ENCODE data around the gene GID8. TPM values are rescaled to one million over a fixed set of nuclear protein-coding genes. Genes with fewer than 3 reads are reported as not detected.
"Not testable (repeated sequence)": the region's sequence is repeated elsewhere in the genome, so short reads cannot be mapped to it uniquely, and the experiment has no call there.

The GID8 gene
- total RNA-seq, 2 experiments from 2014 or later = 29.8 to 36.8 TPM

- no peaks in the 10 kb centered on the region for H3K27me3 Mint-ChIP-seq
- ATAC-seq (peak; percentile 66), DNase-seq (peak; percentile 90)
- peak overlapping the region; percentile 93 for H3K27ac Mint-ChIP-seq
- H3K36me3 Mint-ChIP-seq = peaks cover 16% of the 10 kb centered on the region
- H3K4me3 Mint-ChIP-seq = peak overlapping the region; percentile 74
- CTCF ChIA-PET = interaction anchor here (1.3 to 18.3 kb wide), 5 partner anchors 9 to 54 kb away, joined by 3 to 268 read pairs (median 7); partner anchors contain the start of gene GID8
- peaks cover 80% of the 10 kb centered on the region for H3K4me1 Mint-ChIP-seq
- no peaks in the 10 kb centered on the region for H3K9me3 Mint-ChIP-seq (ENCODE audit: low read depth)
These were observed 19.1 kb upstream of the GID8 start for GRCh38 chr20:62918831-62919230.

- Mint-ChIP-seq H3K4me3 (peak overlapping the region; percentile 74), H3K9me3 (ENCODE audit: low read depth) (no peaks in the 10 kb centered on the region), H3K27ac (peak overlapping the region; percentile 93), H3K27me3 (no peaks in the 10 kb centered on the region), H3K36me3 (peaks cover 14% of the 10 kb centered on the region), H3K4me1 (peaks cover 84% of the 10 kb centered on the region)
- DNase-seq = no peak
- no peak for ATAC-seq
- CTCF ChIA-PET = interaction anchor here (0.7 to 18.3 kb wide), 9 partner anchors 8 to 183 kb away, joined by 3 to 268 read pairs (median 3); partner anchors contain the start of genes GID8, SLC17A9 and TCFL5
These were observed 17.8 kb upstream of the GID8 start for GRCh38 chr20:62920039-62920645.

GRCh38 chr20:62921119-62921687, 16.7 kb upstream of the GID8 start:
- Mint-ChIP-seq H3K27ac (peak overlapping the region; percentile 89), H3K36me3 (peaks cover 16% of the 10 kb centered on the region), H3K27me3 (no peaks in the 10 kb centered on the region), H3K4me1 (peaks cover 75% of the 10 kb centered on the region), H3K4me3 (peak overlapping the region; percentile 56), H3K9me3 (ENCODE audit: low read depth) (no peaks in the 10 kb centered on the region)
- DNase-seq (peak; percentile 82), ATAC-seq (peak; percentile 57)
- CTCF ChIA-PET = interaction anchor here (0.9 to 18.3 kb wide), 8 partner anchors 9 to 113 kb away, joined by 3 to 268 read pairs (median 4); partner anchors contain the start of genes GID8, SLC17A9 and TCFL5

GRCh38 chr20:62922451-62922921, 15.5 kb upstream of the GID8 start:
- H3K36me3 Mint-ChIP-seq = peaks cover 12% of the 10 kb centered on the region
- peak; percentile 83 for DNase-seq

GRCh38 chr20:62923059-62923668, 14.8 kb upstream of the GID8 start:
- not testable (repeated sequence) for DNase-seq; H3K36me3 Mint-ChIP-seq; ATAC-seq; H3K27me3 Mint-ChIP-seq; H3K9me3 Mint-ChIP-seq (ENCODE audit: low read depth)
- H3K4me3 Mint-ChIP-seq = peak overlapping the region; percentile 88
- CTCF ChIA-PET = interaction anchor here (6.7 to 18.3 kb wide), 2 partner anchors 13 to 19 kb away, joined by 53 to 268 read pairs; partner anchors contain the start of gene GID8
- H3K27ac Mint-ChIP-seq = peak overlapping the region; percentile 94
- H3K4me1 Mint-ChIP-seq = peaks cover 72% of the 10 kb centered on the region

More at GRCh38 chr20:62922451-62922921, 15.5 kb upstream of the GID8 start:
- CTCF ChIA-PET = interaction anchor here (6.7 to 18.3 kb wide), 2 partner anchors 14 to 19 kb away, joined by 53 to 268 read pairs; partner anchors contain the start of gene GID8
- Mint-ChIP-seq H3K27me3 (no peaks in the 10 kb centered on the region), H3K4me3 (peak overlapping the region; percentile 88), H3K9me3 (ENCODE audit: low read depth) (no peaks in the 10 kb centered on the region), H3K27ac (peak overlapping the region; percentile 94), H3K4me1 (peaks cover 72% of the 10 kb centered on the region)
- ATAC-seq = peak; percentile 11

GRCh38 chr20:62923669-62924441, 14.1 kb upstream of the GID8 start:
- CTCF ChIA-PET = interaction anchor here (1.5 to 18.3 kb wide), 4 partner anchors 13 to 86 kb away, joined by 4 to 268 read pairs (median 28); partner anchors contain the start of gene GID8
- Mint-ChIP-seq H3K36me3 (peaks cover 9% of the 10 kb centered on the region), H3K27ac (peak overlapping the region; percentile 94), H3K27me3 (no peaks in the 10 kb centered on the region), H3K4me1 (peaks cover 72% of the 10 kb centered on the region), H3K9me3 (ENCODE audit: low read depth) (no peaks in the 10 kb centered on the region), H3K4me3 (peak overlapping the region; percentile 88)
- no peak for DNase-seq
- ATAC-seq = no peak

- ATAC-seq (no peak), DNase-seq (peak; percentile 65)
- peak overlapping the region; percentile 88 for H3K4me3 Mint-ChIP-seq
- no peaks in the 10 kb centered on the region for H3K27me3 Mint-ChIP-seq
- H3K9me3 Mint-ChIP-seq (ENCODE audit: low read depth) = no peaks in the 10 kb centered on the region
- CTCF ChIA-PET = interaction anchor here (0.6 to 18.3 kb wide), 5 partner anchors 11 to 85 kb away, joined by 3 to 268 read pairs (median 4); partner anchors contain the start of gene GID8
- peaks cover 68% of the 10 kb centered on the region for H3K4me1 Mint-ChIP-seq
- H3K27ac Mint-ChIP-seq = peak overlapping the region; percentile 94
- H3K36me3 Mint-ChIP-seq = peaks cover 9% of the 10 kb centered on the region
These were observed 13.4 kb upstream of the GID8 start for GRCh38 chr20:62924442-62925075.

GRCh38 chr20:62925076-62925419, 12.9 kb upstream of the GID8 start:
- H3K27me3 Mint-ChIP-seq = no peaks in the 10 kb centered on the region
- peaks cover 11% of the 10 kb centered on the region for H3K36me3 Mint-ChIP-seq
- ATAC-seq (no peak), DNase-seq (no peak)
- no peaks in the 10 kb centered on the region for H3K9me3 Mint-ChIP-seq (ENCODE audit: low read depth)
- peak overlapping the region; percentile 88 for H3K4me3 Mint-ChIP-seq
- CTCF ChIA-PET = interaction anchor here (0.6 to 18.3 kb wide), 5 partner anchors 11 to 84 kb away, joined by 3 to 268 read pairs (median 4); partner anchors contain the start of gene GID8
- H3K4me1 Mint-ChIP-seq = peaks cover 67% of the 10 kb centered on the region
- H3K27ac Mint-ChIP-seq = peak overlapping the region; percentile 94

- ATAC-seq (peak; percentile 4), DNase-seq (peak; percentile 70)
- Mint-ChIP-seq H3K27me3 (no peaks in the 10 kb centered on the region), H3K4me3 (peak overlapping the region; percentile 88), H3K36me3 (peaks cover 10% of the 10 kb centered on the region), H3K4me1 (peaks cover 67% of the 10 kb centered on the region), H3K27ac (peak overlapping the region; percentile 94), H3K9me3 (ENCODE audit: low read depth) (no peaks in the 10 kb centered on the region)
- CTCF ChIA-PET = interaction anchor here (1.5 to 18.3 kb wide), 5 partner anchors 11 to 84 kb away, joined by 4 to 268 read pairs (median 7); partner anchors contain the start of gene GID8
These were observed 12.3 kb upstream of the GID8 start for GRCh38 chr20:62925420-62926228.

- Mint-ChIP-seq H3K4me3 (peak within 1 kb of the TSS; percentile 88), H3K27ac (peak within 1 kb of the TSS; percentile 94), H3K9me3 (ENCODE audit: low read depth) (no peaks in the 10 kb centered on the region), H3K27me3 (no peaks in the 10 kb centered on the region), H3K4me1 (peaks cover 68% of the 10 kb centered on the region), H3K36me3 (peaks cover 8% of the 10 kb centered on the region)
- ATAC-seq = peak; percentile 75
- CTCF ChIA-PET = interaction anchor here (0.7 to 18.3 kb wide), 7 partner anchors 9 to 83 kb away, joined by 3 to 268 read pairs (median 7); partner anchors contain the start of gene GID8
- peak; percentile 92 for DNase-seq
These were observed 11.5 kb upstream of the GID8 start, which contains the start of gene DIDO1 for GRCh38 chr20:62926229-62927127. DIDO1 (minus strand) TSS chr20:62926505.
